Activated T-cell treated with anti-CD3 and anti-CD28 coated beads, Interleukin-2, amount 50 U/mL, for 72 hours (primary cell): ENCODE results near the gene ANKFY1. TPM values are rescaled to one million over a fixed set of nuclear protein-coding genes. Genes with fewer than 3 reads are reported as not detected.
A peak's percentile ranks its signal among the peaks of the same experiment; 100 is the strongest.

ENCODE experiments used
- ATAC-seq, 2 donors: fragments of 150-1000 bp; cut with Tn5 transposase; replicated peaks in 1 of 2; 2 replicates each; pipeline ENCODE4 v1.10.0; 2021; ENCODE audit warnings: moderate library complexity in 2 of 2, mild to moderate bottlenecking in 1 of 2
- DNase-seq, 2 donors: peaks; one replicate each; pipeline ENCODE4 v3.0.0; 2021 to 2022; ENCODE audit warnings: mixed read lengths in 1 of 2
- H3K27ac Mint-ChIP-seq: one replicate; pipeline ENCODE4 v1.8.0; 2022; ENCODE audit warnings: mild to moderate bottlenecking, moderate library complexity, mixed read lengths
- H3K27me3 Mint-ChIP-seq: one replicate; pipeline ENCODE4 v1.8.0; 2022; ENCODE audit warnings: low read depth, mixed read lengths
- H3K36me3 Mint-ChIP-seq, 2 donors: one replicate each; pipeline ENCODE4 v1.8.0; 2022; ENCODE audit warnings: mixed read lengths in 2 of 2, mild to moderate bottlenecking in 1 of 2; ENCODE audit not compliant: insufficient read depth in 2 of 2
- H3K4me1 Mint-ChIP-seq: one replicate; pipeline ENCODE4 v1.8.0; 2022; ENCODE audit warnings: low read depth, mixed read lengths
- H3K4me3 Mint-ChIP-seq, 2 donors: one replicate each; pipeline ENCODE4 v1.8.0; 2022; ENCODE audit warnings: mild to moderate bottlenecking in 2 of 2, mixed read lengths in 2 of 2, moderate library complexity in 2 of 2
- H3K9me3 Mint-ChIP-seq, 2 donors: one replicate each; pipeline ENCODE4 v1.8.0; 2022; ENCODE audit warnings: mixed read lengths in 2 of 2
- total RNA-seq, 2 donors: library from RNA; stranded (reverse); gene quantifications; one replicate each; pipeline ENCODE4 v1.2.3, GENCODE V29; 2022

The ANKFY1 gene
- total RNA-seq, 2 donors from 2014 or later, result 36.4 to 37.9 TPM

DNA sequence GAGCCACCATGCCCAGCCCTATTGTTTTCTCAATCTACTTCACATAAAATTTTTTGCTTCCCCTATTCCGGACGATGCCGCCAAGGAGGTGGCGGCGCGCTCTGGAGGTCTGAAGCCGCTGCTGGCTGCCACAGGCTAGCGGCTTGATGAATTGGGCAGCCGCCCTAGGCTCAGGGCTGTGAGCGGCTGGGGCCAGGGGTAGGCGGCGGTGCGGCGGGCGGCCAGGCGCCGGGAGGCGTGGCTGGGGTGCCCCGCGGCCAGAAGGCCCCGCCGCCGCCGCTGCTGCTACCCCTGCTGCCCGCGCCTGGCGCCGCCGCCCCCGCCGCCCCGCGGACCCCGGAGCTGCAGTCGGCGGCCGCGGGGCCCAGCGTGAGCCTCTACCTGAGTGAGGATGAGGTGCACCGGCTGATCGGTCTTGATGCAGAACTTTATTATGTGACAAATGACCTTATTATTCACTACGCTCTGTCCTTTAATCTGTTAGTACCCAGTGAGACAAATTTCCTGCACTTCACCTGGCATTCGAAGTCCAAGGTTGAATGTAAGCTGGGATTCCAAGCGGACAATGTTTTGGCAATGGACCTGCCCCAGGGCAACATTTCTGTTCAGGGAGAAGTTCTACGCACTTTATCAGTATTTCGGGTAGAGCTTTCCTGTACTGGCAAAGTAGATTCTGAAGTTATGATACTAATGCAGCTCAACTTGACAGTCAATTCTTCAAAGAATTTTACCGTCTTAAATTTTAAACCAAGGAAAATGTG lies 41.7 kb downstream of the ANKFY1 start:
- Mint-ChIP-seq H3K4me1 (no peaks in the 10 kb centered on the region), H3K4me3 (no peak overlapping the region), H3K9me3 (no peaks in the 10 kb centered on the region), H3K36me3 (peaks cover 0 to 6% of the 10 kb centered on the region in 2 donors), H3K27ac (no peak overlapping the region), H3K27me3 (no peaks in the 10 kb centered on the region)
- DNase-seq (no peak), ATAC-seq (no peak)

- Mint-ChIP-seq H3K9me3 (no peaks in the 10 kb centered on the region), H3K27ac (no peak overlapping the region), H3K4me1 (no peaks in the 10 kb centered on the region), H3K36me3 (peaks cover 0 to 5% of the 10 kb centered on the region in 2 donors), H3K27me3 (no peaks in the 10 kb centered on the region), H3K4me3 (no peak overlapping the region)
- no peak for DNase-seq
- ATAC-seq, result no peak
These were observed 42.6 kb downstream of the ANKFY1 start for GRCh38 chr17:4221163-4221562.

GRCh38 chr17:4220655-4221054 lies 43.1 kb downstream of the ANKFY1 start:
- DNase-seq, result no peak
- no peaks in the 10 kb centered on the region for H3K9me3 Mint-ChIP-seq
- ATAC-seq, result no peak
- H3K4me3 Mint-ChIP-seq, result no peak overlapping the region
- H3K27ac Mint-ChIP-seq, result peak overlapping the region; percentile 19
- no peaks in the 10 kb centered on the region for H3K27me3 Mint-ChIP-seq
- H3K4me1 Mint-ChIP-seq, result peaks cover under 1% of the 10 kb centered on the region
- H3K36me3 Mint-ChIP-seq, result peaks cover 0 to 5% of the 10 kb centered on the region in 2 donors

DNA sequence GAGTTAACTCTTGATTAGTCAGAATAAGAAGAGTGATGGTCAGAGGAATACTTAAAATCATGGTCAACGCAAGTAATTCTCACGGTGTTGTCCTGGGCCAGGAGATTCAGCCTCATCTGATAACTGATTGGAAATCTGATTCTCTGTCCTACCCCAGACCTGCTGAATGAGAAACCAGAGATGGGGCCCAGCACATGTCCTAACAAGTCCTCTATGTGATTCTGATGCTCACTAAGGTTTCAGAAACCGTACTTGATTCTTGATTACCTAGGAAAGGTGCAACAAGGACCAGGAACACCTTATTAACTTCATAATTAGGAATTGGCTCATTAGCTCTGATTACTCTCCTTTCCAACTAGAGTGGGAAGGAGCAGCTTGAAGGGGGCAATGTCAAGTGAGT lies 44.5 kb downstream of the ANKFY1 start:
- ATAC-seq (no peak), DNase-seq (no peak)
- no peak overlapping the region for H3K27ac Mint-ChIP-seq
- peaks cover 2 to 6% of the 10 kb centered on the region in 2 donors for H3K36me3 Mint-ChIP-seq
- peaks cover 8% of the 10 kb centered on the region for H3K4me1 Mint-ChIP-seq
- no peaks in the 10 kb centered on the region for H3K27me3 Mint-ChIP-seq
- no peak overlapping the region for H3K4me3 Mint-ChIP-seq
- no peaks in the 10 kb centered on the region for H3K9me3 Mint-ChIP-seq

DNA sequence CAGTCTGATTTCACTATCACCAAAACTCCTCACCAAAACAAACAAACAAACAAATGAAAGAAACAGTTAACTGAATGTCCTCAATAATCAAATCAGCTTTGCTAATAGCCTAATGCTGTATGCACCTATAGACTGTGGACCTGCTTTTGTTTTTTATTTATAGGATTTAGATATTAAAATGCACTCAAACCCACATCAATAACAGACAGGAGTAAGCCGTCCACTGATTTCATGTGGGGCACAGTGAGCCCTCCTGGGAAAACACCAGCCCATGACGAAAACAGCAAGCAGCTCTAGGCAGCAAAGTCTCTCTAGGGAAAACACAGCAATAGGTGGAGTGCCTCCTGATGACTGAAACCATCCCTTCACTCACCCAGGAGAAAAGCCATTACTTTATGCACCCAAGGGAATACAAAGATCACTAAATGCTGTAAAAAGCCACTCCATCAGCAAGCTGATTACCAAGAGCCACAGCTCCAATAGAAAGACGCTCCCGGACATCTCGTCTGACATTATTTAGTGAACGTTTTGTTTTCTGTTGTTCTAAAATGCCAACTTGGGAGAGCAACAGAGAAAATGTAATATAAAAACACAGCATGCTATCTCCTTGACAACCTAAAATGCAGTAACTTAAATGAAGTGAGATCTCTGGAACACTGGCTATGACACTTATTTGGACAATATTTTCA lies 47.8 kb downstream of the ANKFY1 start:
- Mint-ChIP-seq H3K4me3 (no peak overlapping the region), H3K4me1 (peaks cover 8% of the 10 kb centered on the region), H3K9me3 (no peaks in the 10 kb centered on the region), H3K27ac (peak overlapping the region; percentile 86), H3K36me3 (peaks cover 2 to 5% of the 10 kb centered on the region in 2 donors), H3K27me3 (no peaks in the 10 kb centered on the region)
- no peak for DNase-seq
- no peak for ATAC-seq

DNA sequence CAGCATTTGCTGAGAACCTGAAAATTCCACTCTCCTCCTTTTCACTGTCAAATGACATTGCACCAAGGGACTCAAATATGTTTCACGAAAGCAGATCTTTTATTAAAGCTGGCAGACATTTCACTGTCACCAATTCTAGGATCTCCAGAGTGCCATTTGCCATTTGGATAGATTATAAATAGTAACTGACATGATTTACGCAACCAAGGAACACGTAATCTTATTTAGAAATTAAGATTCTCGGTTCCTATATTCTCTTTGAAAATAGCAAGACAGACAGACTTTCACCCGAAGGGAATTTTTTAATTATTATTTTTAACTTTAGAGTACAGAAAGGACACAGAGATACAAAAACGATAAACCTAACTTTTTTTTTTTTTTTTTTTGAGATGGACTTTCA lies 49.6 kb downstream of the ANKFY1 start:
- no peak for DNase-seq
- H3K4me3 Mint-ChIP-seq, result no peak overlapping the region
- ATAC-seq, result no peak
- H3K27ac Mint-ChIP-seq, result no peak overlapping the region
- H3K9me3 Mint-ChIP-seq, result no peaks in the 10 kb centered on the region
- H3K4me1 Mint-ChIP-seq, result peaks cover 8% of the 10 kb centered on the region
- peaks cover 2 to 9% of the 10 kb centered on the region in 2 donors for H3K36me3 Mint-ChIP-seq
- no peaks in the 10 kb centered on the region for H3K27me3 Mint-ChIP-seq

GRCh38 chr17:4209611-4210010 lies 54.2 kb downstream of the ANKFY1 start:
- no peaks in the 10 kb centered on the region for H3K9me3 Mint-ChIP-seq
- no peak overlapping the region for H3K4me3 Mint-ChIP-seq
- DNase-seq (no peak), ATAC-seq (no peak)
- peaks cover 2 to 22% of the 10 kb centered on the region in 2 donors for H3K36me3 Mint-ChIP-seq
- no peaks in the 10 kb centered on the region for H3K27me3 Mint-ChIP-seq
- no peak overlapping the region for H3K27ac Mint-ChIP-seq
- H3K4me1 Mint-ChIP-seq, result peaks cover 7% of the 10 kb centered on the region

GRCh38 chr17:4208238-4208637 lies 55.5 kb downstream of the ANKFY1 start:
- Mint-ChIP-seq H3K27me3 (no peaks in the 10 kb centered on the region), H3K36me3 (peaks cover 2 to 25% of the 10 kb centered on the region in 2 donors), H3K9me3 (no peaks in the 10 kb centered on the region), H3K4me1 (peaks cover 13% of the 10 kb centered on the region), H3K4me3 (no peak overlapping the region), H3K27ac (no peak overlapping the region)
- DNase-seq, result no peak
- no peak for ATAC-seq

GRCh38 chr17:4206962-4207361 lies 56.8 kb downstream of the ANKFY1 start:
- DNase-seq (no peak), ATAC-seq (no peak)
- Mint-ChIP-seq H3K36me3 (peaks cover 2 to 26% of the 10 kb centered on the region in 2 donors), H3K27me3 (no peaks in the 10 kb centered on the region), H3K4me1 (peaks cover 13% of the 10 kb centered on the region), H3K4me3 (no peak overlapping the region), H3K9me3 (no peaks in the 10 kb centered on the region), H3K27ac (peak overlapping the region; percentile 24)

- H3K27ac Mint-ChIP-seq, result no peak overlapping the region
- no peak for ATAC-seq
- no peak overlapping the region for H3K4me3 Mint-ChIP-seq
- peaks cover 13% of the 10 kb centered on the region for H3K4me1 Mint-ChIP-seq
- no peaks in the 10 kb centered on the region for H3K9me3 Mint-ChIP-seq
- peaks cover 2 to 28% of the 10 kb centered on the region in 2 donors for H3K36me3 Mint-ChIP-seq
- DNase-seq, result no peak
- no peaks in the 10 kb centered on the region for H3K27me3 Mint-ChIP-seq
These were observed 57.9 kb downstream of the ANKFY1 start for GRCh38 chr17:4205917-4206316.

DNA sequence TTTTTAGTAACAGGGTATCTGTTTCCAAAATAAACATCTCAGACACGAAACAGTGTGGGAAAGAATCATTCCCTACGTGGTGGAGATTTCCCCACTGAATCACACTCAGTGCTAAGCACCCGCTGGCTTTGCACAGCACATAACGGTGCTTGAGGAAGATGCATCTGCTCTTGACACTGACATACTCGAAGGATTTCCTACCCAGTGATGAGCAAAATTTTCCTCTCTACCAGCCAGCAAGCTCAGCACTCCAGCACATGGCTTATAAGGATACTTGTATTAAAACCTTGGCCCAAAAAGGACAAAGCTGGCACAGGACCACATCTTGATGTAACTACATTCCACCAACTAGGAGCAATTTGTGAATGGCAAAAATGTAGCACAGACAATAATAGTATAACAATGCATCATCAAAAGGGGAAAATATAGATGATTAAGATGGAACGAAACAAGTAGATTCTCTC lies 59.0 kb downstream of the ANKFY1 start:
- H3K36me3 Mint-ChIP-seq, result peaks cover 2 to 27% of the 10 kb centered on the region in 2 donors
- no peak for ATAC-seq
- peak overlapping the region; percentile 44 for H3K27ac Mint-ChIP-seq

DNA sequence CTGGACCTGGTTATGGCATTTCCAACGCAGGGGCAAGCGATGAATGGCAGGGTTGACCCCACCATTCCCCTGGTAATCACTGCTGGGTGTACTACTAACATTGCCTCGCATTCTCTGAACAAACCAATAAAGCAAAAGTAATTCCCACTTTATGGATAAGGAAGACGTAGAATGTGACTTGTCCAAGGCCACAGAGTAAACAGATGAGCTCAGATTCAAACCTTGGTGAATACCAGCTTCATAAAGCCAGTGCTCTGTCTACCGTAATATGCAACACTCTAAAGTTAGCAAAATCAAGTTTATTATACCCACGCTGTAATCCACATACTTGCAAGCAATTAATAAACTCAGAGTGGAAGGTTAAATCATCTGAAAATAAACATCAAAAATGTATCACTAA lies 59.6 kb downstream of the ANKFY1 start:
- no peak overlapping the region for H3K27ac Mint-ChIP-seq
- H3K4me3 Mint-ChIP-seq, result no peak overlapping the region
- DNase-seq, result no peak

More for the DNA sequence above, 59.0 kb downstream of the ANKFY1 start:
- DNase-seq, result no peak
- no peaks in the 10 kb centered on the region for H3K27me3 Mint-ChIP-seq
- H3K9me3 Mint-ChIP-seq, result no peaks in the 10 kb centered on the region
- peaks cover 13% of the 10 kb centered on the region for H3K4me1 Mint-ChIP-seq
- H3K4me3 Mint-ChIP-seq, result no peak overlapping the region

DNA sequence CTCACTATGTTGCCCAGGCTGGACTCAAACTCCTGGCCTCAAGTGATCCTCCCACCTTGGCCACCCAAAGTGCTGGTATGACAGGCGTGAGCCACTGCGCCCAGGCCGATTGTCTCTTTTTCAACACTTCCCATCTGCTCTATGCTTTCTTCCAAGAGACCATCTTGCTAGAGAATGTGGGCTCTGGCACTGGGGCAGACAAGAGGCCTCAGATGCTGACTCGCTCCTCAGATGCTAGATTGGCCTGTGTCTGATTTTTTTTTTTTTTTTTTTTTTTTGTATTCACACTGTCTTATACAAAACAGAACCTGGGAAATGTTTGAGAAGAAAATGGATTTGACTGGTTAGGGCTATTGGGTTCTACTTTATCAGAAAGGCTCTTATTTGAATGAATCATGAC lies 62.6 kb downstream of the ANKFY1 start:
- Mint-ChIP-seq H3K4me1 (peaks cover 6% of the 10 kb centered on the region), H3K36me3 (peaks cover 2 to 16% of the 10 kb centered on the region in 2 donors), H3K27me3 (no peaks in the 10 kb centered on the region), H3K4me3 (no peak overlapping the region), H3K27ac (peak overlapping the region; percentile 5), H3K9me3 (no peaks in the 10 kb centered on the region)
- DNase-seq (no peak), ATAC-seq (no peak)

More for the DNA sequence above, 59.6 kb downstream of the ANKFY1 start:
- ATAC-seq, result no peak
- peaks cover 2 to 24% of the 10 kb centered on the region in 2 donors for H3K36me3 Mint-ChIP-seq
- no peaks in the 10 kb centered on the region for H3K9me3 Mint-ChIP-seq
- no peaks in the 10 kb centered on the region for H3K27me3 Mint-ChIP-seq
- peaks cover 13% of the 10 kb centered on the region for H3K4me1 Mint-ChIP-seq
